ENCODE measurements around the gene CBX4.

CBX4 gene

DNA sequence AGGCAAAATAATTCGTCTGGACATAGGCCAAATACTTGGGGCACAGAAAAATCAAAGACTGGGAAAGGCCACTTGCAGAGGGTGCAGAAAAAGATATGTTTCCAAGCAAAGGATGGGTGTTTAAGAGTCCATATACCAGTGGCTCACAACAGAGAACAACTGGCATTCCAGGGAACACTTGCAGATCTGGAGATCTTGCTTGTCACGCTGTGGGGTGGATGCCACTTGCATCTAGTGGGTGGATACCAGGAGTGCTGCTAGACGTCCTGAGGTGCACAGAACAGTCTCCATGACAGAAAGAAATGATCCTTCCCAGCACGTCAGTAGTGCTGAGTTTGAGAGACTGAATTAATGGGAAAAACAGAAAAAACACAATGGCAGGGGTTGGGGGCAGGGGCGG, 50.8 kb downstream of the CBX4 start:
- DNase-seq (ENCODE audit: low spot score), result no peak

DNA sequence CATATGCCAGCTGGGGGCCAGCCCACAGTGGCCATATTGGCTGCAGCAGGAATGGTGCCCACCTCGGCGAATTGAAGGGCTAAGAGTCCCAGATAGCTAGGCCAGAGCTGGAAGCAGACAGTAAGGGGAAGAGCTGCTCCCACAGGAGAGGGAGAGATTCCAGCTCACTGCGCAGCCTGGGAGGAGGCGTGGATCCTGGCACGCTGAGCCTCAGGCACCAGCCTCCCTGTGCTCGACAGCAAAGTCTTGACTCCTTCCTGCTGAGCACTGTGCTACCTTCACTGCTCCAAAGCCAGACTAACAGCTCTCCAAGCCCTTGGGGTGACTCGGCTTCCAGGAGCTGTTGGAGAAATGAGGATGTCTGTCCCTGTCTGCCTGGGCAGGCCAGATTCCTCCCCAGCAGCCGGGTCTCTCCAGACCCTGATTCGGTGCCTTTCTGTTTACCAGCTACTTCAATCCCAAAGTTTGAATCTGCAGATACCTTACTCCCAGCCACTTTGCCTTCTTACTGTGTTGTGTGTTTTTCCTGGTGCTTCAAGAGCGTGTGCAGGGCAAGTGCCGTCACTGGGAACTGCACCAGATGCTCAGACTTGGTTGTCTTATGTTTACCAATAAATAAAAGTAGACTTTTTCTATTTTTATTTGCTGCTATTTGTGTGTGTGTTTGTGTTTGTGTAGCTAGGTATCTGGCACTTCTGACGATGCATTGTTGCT, 52.2 kb downstream of the CBX4 start:
- no peak for DNase-seq (ENCODE audit: low spot score)

DNA sequence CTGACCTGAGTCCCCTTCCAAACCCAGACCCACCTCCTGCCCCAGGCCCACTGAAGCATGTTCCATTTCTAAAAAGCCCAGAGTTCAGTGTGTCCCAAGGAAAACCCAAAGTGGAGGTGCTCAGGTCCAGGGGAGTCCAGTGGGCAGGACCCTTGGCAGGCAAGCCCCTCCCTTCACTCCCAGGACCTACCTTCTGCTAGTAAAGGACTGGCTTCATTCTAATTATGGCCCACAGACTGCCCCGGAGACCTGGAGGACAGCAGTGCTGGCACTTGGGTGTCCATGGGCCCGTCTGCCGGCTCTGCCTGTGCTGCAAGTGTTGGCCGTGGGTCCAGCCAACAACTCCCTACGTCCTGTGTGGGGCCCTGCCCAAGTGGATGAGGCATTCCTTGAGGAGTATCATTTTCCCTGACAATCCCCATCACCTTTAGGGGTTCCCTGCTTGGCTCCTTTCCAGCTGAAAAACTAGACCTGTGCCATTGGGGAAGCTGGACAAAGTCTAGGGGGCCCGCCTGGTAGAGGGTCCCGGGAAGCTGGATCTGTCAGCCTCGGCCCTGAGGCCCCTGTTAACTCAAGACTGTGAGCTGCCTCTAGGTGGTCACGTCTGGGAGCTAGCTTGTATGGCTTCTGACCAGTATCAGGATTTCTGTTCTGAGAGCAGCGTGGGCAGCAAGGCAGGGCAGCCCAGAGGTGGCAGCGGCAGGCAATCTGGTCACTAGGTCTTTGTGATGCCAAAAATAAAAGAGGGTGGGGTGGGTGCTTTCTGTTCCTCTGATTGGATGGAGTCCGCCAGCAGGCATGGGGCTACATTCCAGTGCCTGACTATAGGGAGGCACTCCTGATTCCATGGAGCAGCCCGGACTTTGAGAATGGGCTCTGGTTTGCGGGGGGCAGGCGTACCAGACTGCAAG, 53.1 kb downstream of the CBX4 start:
- DNase-seq (ENCODE audit: low spot score), result no peak

DNA sequence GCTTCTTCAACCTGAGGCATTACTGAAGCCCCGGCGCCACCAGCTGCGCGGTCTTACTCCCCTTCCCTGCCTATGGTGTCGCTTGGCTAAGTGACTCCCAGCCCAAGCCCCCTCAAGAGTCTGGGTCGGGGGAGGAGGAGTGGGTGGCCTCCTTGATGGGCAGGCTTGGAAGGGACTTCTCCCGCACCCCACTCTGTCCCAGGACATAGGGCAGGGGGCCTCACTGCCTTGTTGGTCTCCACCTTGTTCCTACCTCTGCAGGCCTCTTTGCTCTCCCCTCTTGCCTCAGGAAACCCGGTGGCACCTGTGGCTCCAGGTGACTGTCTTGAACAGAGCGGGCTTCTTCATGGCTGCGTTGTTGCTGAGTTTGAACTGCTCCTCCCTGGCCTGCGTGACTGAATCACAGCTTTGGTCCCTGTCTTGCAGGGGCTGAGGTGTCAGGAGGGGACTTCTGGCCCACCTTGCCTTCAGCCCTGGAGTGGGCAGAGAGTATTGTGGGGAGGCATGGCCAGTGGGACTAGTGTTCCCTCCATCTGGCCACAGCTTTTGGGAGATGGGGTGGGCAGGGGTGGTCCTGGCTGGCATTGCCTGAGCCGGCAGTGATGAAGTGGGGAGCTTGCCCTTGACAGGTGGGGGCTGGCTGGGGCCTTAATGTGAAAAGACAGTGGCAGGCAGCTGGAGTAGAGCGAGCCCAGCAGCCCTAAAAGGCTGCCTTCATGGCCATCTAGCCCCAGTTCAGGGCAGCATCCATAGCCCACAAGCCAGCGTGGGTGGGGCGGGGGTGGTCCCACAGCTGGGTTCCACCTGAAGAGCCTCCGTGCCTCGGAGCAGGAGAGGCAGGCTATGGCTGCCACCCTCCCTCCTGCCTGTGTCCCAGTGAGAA, 54.0 kb downstream of the CBX4 start:
- no peak for DNase-seq (ENCODE audit: low spot score)

DNA sequence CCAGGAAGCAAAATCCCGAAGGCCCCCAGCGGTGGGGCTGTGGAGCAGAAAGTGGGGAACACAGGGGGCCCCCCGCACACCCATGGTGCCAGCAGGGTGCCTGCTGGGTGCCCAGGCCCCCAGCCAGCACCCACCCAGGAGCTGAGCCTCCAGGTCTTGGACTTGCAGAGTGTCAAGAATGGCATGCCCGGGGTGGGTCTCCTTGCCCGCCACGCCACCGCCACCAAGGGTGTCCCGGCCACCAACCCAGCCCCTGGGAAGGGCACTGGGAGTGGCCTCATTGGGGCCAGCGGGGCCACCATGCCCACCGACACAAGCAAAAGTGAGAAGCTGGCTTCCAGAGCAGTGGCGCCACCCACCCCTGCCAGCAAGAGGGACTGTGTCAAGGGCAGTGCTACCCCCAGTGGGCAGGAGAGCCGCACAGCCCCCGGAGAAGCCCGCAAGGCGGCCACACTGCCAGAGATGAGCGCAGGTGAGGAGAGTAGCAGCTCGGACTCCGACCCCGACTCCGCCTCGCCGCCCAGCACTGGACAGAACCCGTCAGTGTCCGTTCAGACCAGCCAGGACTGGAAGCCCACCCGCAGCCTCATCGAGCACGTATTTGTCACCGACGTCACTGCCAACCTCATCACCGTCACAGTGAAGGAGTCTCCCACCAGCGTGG, 54.8 kb downstream of the CBX4 start:
- DNase-seq (ENCODE audit: low spot score), result no peak

DNA sequence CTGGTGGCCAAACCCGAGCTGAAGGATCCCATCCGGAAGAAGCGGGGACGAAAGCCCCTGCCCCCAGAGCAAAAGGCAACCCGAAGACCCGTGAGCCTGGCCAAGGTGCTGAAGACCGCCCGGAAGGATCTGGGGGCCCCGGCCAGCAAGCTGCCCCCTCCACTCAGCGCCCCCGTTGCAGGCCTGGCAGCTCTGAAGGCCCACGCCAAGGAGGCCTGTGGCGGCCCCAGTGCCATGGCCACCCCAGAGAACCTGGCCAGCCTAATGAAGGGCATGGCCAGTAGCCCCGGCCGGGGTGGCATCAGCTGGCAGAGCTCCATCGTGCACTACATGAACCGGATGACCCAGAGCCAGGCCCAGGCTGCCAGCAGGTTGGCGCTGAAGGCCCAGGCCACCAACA, 55.3 kb downstream of the CBX4 start:
- DNase-seq (ENCODE audit: low spot score), result no peak
